Spleen (tissue), 7 donors: Measurements from ENCODE around the gene HOTAIR.

Experiments
- CTCF ChIP-seq, 11 experiments: fragments of 200-600 bp in 7 of 11; fragments of 450-650 bp in 4 of 11; sonication (generic) in 4 of 11; IDR thresholded peaks in 8 of 11; conservative IDR thresholded peaks in 3 of 11; 1 replicate in 7 of 11; 2 replicates in 4 of 11; pipeline versions ENCODE4 v1.4.0 to v1.8.0; 2016 to 2021; ENCODE audit warnings: antibody characterized with exemption in 11 of 11, inconsistent platforms in 4 of 11, mild to moderate bottlenecking in 1 of 11
- POLR2AphosphoS5 ChIP-seq, 3 donors: sonication (generic); formaldehyde crosslinking; IDR thresholded peaks; one replicate each; pipeline ENCODE4 v1.5.1; 2017; ENCODE audit warnings: antibody characterized with exemption in 3 of 3
- donor health status: DM: no; HTN: no; CAD: no; lungs with moderate emphysema.
- donor health status: DM: no; HTN: no; CAD: no.
- donor health status: DM: no; HTN: no; CAD: no.

GRCh38 chr12:54019924-54020590 is 45.3 kb upstream of the HOTAIR start:
- TF ChIP-seq POLR2AphosphoS5 (IDR thresholded peaks at IDR 0.05) (no peak), CTCF (IDR thresholded peaks at IDR 0.05 in 8 of 11, conservative IDR thresholded peaks at IDR 0.05 in 3 of 11) (no peak)
